NK-92 treated with Interleukin-12 subunit alpha and Interleukin-12 subunit beta, amount 100 ng/mL, for 24 hours (cell line): ENCODE measurements around the gene SLX4IP.

Experiments used
- DNase-seq: peaks from one replicate; lab custom pipeline; 2025; lab: John Stamatoyannopoulos, UW

SLX4IP gene

GRCh38 chr20:10466855-10467254, 31.8 kb downstream of the SLX4IP start:
- DNase-seq, result no peak

GRCh38 chr20:10467681-10468339, 32.7 kb downstream of the SLX4IP start:
- no peak for DNase-seq

- no peak for DNase-seq
These were observed 33.3 kb downstream of the SLX4IP start for GRCh38 chr20:10468340-10468845.

GRCh38 chr20:10469056-10469455, 34.0 kb downstream of the SLX4IP start:
- DNase-seq, result no peak

- no peak for DNase-seq
These were observed 34.5 kb downstream of the SLX4IP start for GRCh38 chr20:10469599-10469998.

GRCh38 chr20:10470276-10470675, 35.2 kb downstream of the SLX4IP start:
- no peak for DNase-seq

- DNase-seq, result no peak
These were observed 37.8 kb downstream of the SLX4IP start for GRCh38 chr20:10472871-10473270.

GRCh38 chr20:10474606-10475184, 39.6 kb downstream of the SLX4IP start:
- DNase-seq, result no peak

GRCh38 chr20:10475225-10475624, 40.1 kb downstream of the SLX4IP start:
- DNase-seq, result no peak

- DNase-seq, result no peak
These were observed 41.2 kb downstream of the SLX4IP start for GRCh38 chr20:10476319-10476724.

GRCh38 chr20:10478205-10478604, 43.1 kb downstream of the SLX4IP start:
- no peak for DNase-seq

GRCh38 chr20:10478930-10479329, 43.8 kb downstream of the SLX4IP start:
- no peak for DNase-seq

GRCh38 chr20:10481676-10482075, 46.6 kb downstream of the SLX4IP start:
- DNase-seq, result no peak

GRCh38 chr20:10483691-10484090, 48.6 kb downstream of the SLX4IP start:
- DNase-seq, result no peak

- no peak for DNase-seq
These were observed 52.3 kb downstream of the SLX4IP start for GRCh38 chr20:10487142-10488136.

GRCh38 chr20:10488534-10488933, 53.4 kb downstream of the SLX4IP start:
- DNase-seq, result no peak

GRCh38 chr20:10489853-10490252, 54.7 kb downstream of the SLX4IP start:
- no peak for DNase-seq

- DNase-seq, result no peak
These were observed 55.2 kb downstream of the SLX4IP start for GRCh38 chr20:10490257-10490656.

GRCh38 chr20:10490706-10491105, 55.6 kb downstream of the SLX4IP start:
- DNase-seq, result no peak

GRCh38 chr20:10492065-10492464, 57.0 kb downstream of the SLX4IP start:
- DNase-seq, result no peak

- no peak for DNase-seq
These were observed 57.7 kb downstream of the SLX4IP start for GRCh38 chr20:10492844-10493243.

- DNase-seq, result no peak
These were observed 60.1 kb downstream of the SLX4IP start for GRCh38 chr20:10495173-10495572.

- DNase-seq, result no peak
These were observed 61.4 kb downstream of the SLX4IP start for GRCh38 chr20:10496465-10496864.
